Mesendoderm (in vitro differentiated cells): ENCODE data around the gene BARX2.

ENCODE experiments used
- DNase-seq: peaks from one replicate; pipeline ENCODE4 v3.0.0; 2013
- H2AK5ac ChIP-seq: 2 replicates; pipeline ENCODE4 v1.6.1; 2013; ENCODE audit warnings: low read length, inconsistent platforms
- H2BK120ac ChIP-seq: 2 replicates; pipeline ENCODE4 v1.6.1; 2013; ENCODE audit warnings: low read depth, mild to moderate bottlenecking, low read length, moderate library complexity, mixed read lengths
- H2BK15ac ChIP-seq: replicated peaks from 2 replicates; pipeline ENCODE4 v1.6.1; 2013; ENCODE audit warnings: low read depth, mild to moderate bottlenecking, moderate library complexity
- H2BK5ac ChIP-seq: 2 replicates; pipeline ENCODE4 v1.6.1; 2013; ENCODE audit warnings: low read length, inconsistent platforms
- H3K18ac ChIP-seq: 2 replicates; pipeline ENCODE4 v1.6.1; 2013; ENCODE audit warnings: mild to moderate bottlenecking, low read length, mixed read lengths
- H3K23ac ChIP-seq: one replicate; pipeline ENCODE4 v1.6.1; 2013; ENCODE audit warnings: low read length
- H3K27ac ChIP-seq: 2 replicates; pipeline ENCODE4 v1.5.1; 2013; ENCODE audit warnings: low read depth, mild to moderate bottlenecking, inconsistent platforms, low read length, moderate library complexity
- H3K27me3 ChIP-seq: 2 replicates; pipeline ENCODE4 v1.6.1; 2013; ENCODE audit warnings: low read length, control low read depth, mild to moderate bottlenecking, inconsistent platforms; ENCODE audit not compliant: insufficient read depth, poor library complexity
- H3K36me3 ChIP-seq: 2 replicates; pipeline ENCODE4 v1.6.1; 2013; ENCODE audit warnings: low read length, inconsistent platforms; ENCODE audit not compliant: control insufficient read depth, insufficient read depth
- H3K4ac ChIP-seq: one replicate; pipeline ENCODE4 v1.6.1; 2013; ENCODE audit warnings: low read depth, mild to moderate bottlenecking, low read length, moderate library complexity
- H3K4me1 ChIP-seq: 2 replicates; pipeline ENCODE4 v1.6.1; 2013; ENCODE audit warnings: low read depth, low read length, inconsistent platforms; ENCODE audit not compliant: control insufficient read depth
- H3K4me2 ChIP-seq: 2 replicates; pipeline ENCODE4 v1.6.1; 2013; ENCODE audit warnings: low read length
- H3K4me3 ChIP-seq: 2 replicates; pipeline ENCODE4 v1.5.1; 2013; ENCODE audit warnings: mild to moderate bottlenecking, low read length
- H3K56ac ChIP-seq: one replicate; pipeline ENCODE4 v1.6.1; 2013; ENCODE audit warnings: low read length
- H3K79me1 ChIP-seq: 2 replicates; pipeline ENCODE4 v1.6.1; 2013; ENCODE audit warnings: low read length, inconsistent platforms
- H3K79me2 ChIP-seq: 2 replicates; pipeline ENCODE4 v1.6.1; 2013; ENCODE audit warnings: mild to moderate bottlenecking, low read length; ENCODE audit not compliant: control insufficient read depth, insufficient read depth
- H3K9ac ChIP-seq: 2 replicates; pipeline ENCODE4 v1.6.1; 2013; ENCODE audit warnings: low read length, inconsistent platforms
- H4K5ac ChIP-seq: one replicate; pipeline ENCODE4 v1.6.1; 2013; ENCODE audit warnings: low read length
- H4K8ac ChIP-seq: one replicate; pipeline ENCODE4 v1.6.1; 2013; ENCODE audit warnings: low read depth, mild to moderate bottlenecking, control low read depth, low read length, moderate library complexity
- WGBS: extraction: QIAGEN DNeasy Blood & Tissue Kit; methylation state at CpG from one replicate; pipeline ENCODE4 v1.1.7; 2013; ENCODE audit warnings: low lambda C conversion rate, missing lambda C conversion rate; ENCODE audit not compliant: insufficient coverage; ENCODE audit errors: extremely low coverage; 5-methylcytosine and 5-hydroxymethylcytosine counted together

BARX2 gene

DNA sequence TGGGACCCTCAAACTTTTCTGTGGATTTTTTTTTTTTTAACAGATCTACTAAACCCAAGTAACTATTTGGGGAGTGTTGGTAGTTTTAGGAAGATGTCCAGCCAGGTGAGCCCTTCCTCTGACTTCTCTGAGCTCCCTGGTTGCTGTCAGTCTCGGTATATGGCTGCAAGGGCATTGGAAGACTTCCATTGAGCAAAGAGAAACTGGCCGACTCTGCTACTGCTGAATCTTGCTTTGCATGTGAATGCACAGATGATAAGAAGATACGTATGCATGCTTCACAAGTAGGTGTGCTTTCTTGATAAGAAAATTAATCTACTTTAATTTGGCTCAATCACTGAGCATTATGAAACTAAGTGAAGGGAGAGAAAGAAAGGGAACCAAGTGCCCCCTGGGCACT, 51.1 kb downstream of the BARX2 start:
- Histone ChIP-seq H2AK5ac (no peak overlapping the region), H4K8ac (no peak overlapping the region), H3K36me3 (no peaks in the 10 kb centered on the region), H3K9ac (no peak overlapping the region), H3K4me3 (no peak overlapping the region), H3K27ac (no peak overlapping the region), H3K79me1 (no peaks in the 10 kb centered on the region), H2BK5ac (no peak overlapping the region), H3K56ac (no peak overlapping the region), H3K4me2 (no peak overlapping the region), H3K18ac (no peak overlapping the region), H3K23ac (no peak overlapping the region), H2BK15ac (no peak overlapping the region), H3K4me1 (peaks cover 5% of the 10 kb centered on the region), H3K27me3 (no peaks in the 10 kb centered on the region), H3K4ac (no peak overlapping the region), H2BK120ac (no peak overlapping the region), H3K79me2 (no peaks in the 10 kb centered on the region), H4K5ac (no peak overlapping the region)
- no peak for DNase-seq
- WGBS = no CpG with 5 or more reads among the region's 3 CpGs

DNA sequence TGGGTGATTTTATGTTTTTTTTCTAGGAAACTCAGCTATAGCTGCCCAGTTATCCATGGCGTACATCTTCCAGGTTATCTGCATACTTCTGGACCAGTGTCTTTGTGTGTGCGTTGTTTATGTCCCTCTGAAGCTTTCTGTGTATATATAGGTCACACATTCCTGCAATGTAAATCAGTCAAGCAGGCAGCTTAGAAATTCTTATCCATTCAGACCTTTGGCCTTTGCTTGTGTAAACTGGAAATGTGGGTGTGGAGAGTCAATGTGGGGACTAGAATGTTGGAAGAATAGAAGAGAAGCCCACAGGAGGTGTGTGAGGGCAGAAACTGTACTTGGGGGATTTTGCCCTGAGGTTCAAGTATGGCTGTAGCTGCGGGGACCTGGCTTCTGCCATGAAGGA, 51.7 kb downstream of the BARX2 start:
- Histone ChIP-seq H2AK5ac (no peak overlapping the region), H2BK15ac (no peak overlapping the region), H3K79me2 (no peaks in the 10 kb centered on the region), H3K79me1 (no peaks in the 10 kb centered on the region), H3K27ac (no peak overlapping the region), H3K9ac (no peak overlapping the region), H3K4ac (no peak overlapping the region), H2BK5ac (no peak overlapping the region), H4K5ac (no peak overlapping the region), H4K8ac (no peak overlapping the region), H3K36me3 (no peaks in the 10 kb centered on the region), H3K56ac (no peak overlapping the region), H2BK120ac (no peak overlapping the region), H3K18ac (no peak overlapping the region), H3K4me3 (no peak overlapping the region), H3K4me2 (no peak overlapping the region), H3K23ac (no peak overlapping the region), H3K4me1 (peaks cover 5% of the 10 kb centered on the region), H3K27me3 (no peaks in the 10 kb centered on the region)
- WGBS = no CpG with 5 or more reads among the region's 3 CpGs
- no peak for DNase-seq

DNA sequence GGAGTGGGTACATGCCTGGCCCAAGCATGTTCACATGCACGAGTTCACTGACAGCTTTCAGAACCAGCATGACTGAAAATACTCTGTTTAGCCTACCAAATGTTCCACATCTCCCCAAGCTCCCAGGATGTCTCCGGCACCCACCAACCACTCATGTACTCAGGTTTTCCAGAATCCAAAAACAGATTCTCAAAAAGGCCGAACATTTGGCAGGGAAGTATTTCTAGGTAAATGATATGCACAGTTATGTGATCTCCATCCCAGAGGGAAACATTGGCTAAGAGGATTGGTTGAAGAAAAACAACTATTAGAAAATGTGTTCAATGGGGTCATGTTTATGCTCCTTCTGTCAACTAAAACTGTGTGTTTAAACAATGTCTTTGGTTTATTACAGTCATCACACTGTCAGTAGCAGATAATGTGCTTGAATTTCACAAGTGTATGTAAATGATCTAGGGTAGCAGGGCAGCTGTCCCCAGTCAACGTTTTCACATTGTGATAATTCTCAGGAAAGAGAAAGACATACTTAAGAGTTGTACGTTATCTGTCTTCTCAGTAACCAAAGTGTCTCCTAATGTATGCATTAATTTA, 52.3 kb downstream of the BARX2 start:
- H3K4me2 ChIP-seq = no peak overlapping the region
- no CpG with 5 or more reads among the region's 5 CpGs for WGBS
- H2BK15ac ChIP-seq = no peak overlapping the region
- H3K79me2 ChIP-seq = no peaks in the 10 kb centered on the region
- H3K36me3 ChIP-seq = no peaks in the 10 kb centered on the region
- no peak overlapping the region for H4K5ac ChIP-seq
- H2AK5ac ChIP-seq = no peak overlapping the region
- no peaks in the 10 kb centered on the region for H3K27me3 ChIP-seq
- no peak overlapping the region for H2BK5ac ChIP-seq
- no peak overlapping the region for H2BK120ac ChIP-seq
- no peaks in the 10 kb centered on the region for H3K79me1 ChIP-seq
- H3K9ac ChIP-seq = no peak overlapping the region
- no peak overlapping the region for H4K8ac ChIP-seq
- H3K23ac ChIP-seq = no peak overlapping the region
- H3K4ac ChIP-seq = no peak overlapping the region
- DNase-seq = no peak
- peaks cover 5% of the 10 kb centered on the region for H3K4me1 ChIP-seq
- H3K18ac ChIP-seq = no peak overlapping the region
- no peak overlapping the region for H3K4me3 ChIP-seq
- H3K56ac ChIP-seq = no peak overlapping the region
- no peak overlapping the region for H3K27ac ChIP-seq

DNA sequence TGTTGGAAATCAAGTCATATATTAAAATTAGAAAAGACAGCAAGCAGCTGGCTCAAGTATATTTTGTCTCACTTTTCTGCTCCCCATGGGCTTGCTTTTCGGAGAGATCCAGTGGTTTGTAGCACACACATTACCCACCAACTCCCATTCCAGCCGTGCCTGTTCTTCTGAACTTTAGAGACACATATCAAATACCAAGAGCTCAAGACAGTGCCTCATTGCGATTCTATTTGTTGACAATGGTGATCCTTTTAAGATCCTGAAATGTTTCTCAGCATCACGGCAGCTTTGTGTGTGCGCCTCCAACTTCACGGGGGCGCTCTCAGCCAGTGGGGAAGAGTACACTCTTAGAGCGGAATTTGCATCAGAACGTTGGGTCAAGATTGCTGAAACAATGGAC, 52.9 kb downstream of the BARX2 start:
- no peak overlapping the region for H3K56ac ChIP-seq
- H3K18ac ChIP-seq = no peak overlapping the region
- H3K79me2 ChIP-seq = no peaks in the 10 kb centered on the region
- no peaks in the 10 kb centered on the region for H3K79me1 ChIP-seq
- no peak overlapping the region for H3K27ac ChIP-seq
- no CpG with 5 or more reads among the region's 9 CpGs for WGBS
- no peaks in the 10 kb centered on the region for H3K27me3 ChIP-seq
- H4K8ac ChIP-seq = no peak overlapping the region
- no peak overlapping the region for H3K9ac ChIP-seq
- no peak overlapping the region for H3K23ac ChIP-seq
- H3K4ac ChIP-seq = no peak overlapping the region
- no peak overlapping the region for H2BK5ac ChIP-seq
- no peak overlapping the region for H2BK120ac ChIP-seq
- no peak for DNase-seq
- no peak overlapping the region for H3K4me3 ChIP-seq
- no peaks in the 10 kb centered on the region for H3K36me3 ChIP-seq
- H3K4me2 ChIP-seq = no peak overlapping the region
- no peak overlapping the region for H4K5ac ChIP-seq
- no peak overlapping the region for H2BK15ac ChIP-seq
- peaks cover 5% of the 10 kb centered on the region for H3K4me1 ChIP-seq
- H2AK5ac ChIP-seq = no peak overlapping the region

DNA sequence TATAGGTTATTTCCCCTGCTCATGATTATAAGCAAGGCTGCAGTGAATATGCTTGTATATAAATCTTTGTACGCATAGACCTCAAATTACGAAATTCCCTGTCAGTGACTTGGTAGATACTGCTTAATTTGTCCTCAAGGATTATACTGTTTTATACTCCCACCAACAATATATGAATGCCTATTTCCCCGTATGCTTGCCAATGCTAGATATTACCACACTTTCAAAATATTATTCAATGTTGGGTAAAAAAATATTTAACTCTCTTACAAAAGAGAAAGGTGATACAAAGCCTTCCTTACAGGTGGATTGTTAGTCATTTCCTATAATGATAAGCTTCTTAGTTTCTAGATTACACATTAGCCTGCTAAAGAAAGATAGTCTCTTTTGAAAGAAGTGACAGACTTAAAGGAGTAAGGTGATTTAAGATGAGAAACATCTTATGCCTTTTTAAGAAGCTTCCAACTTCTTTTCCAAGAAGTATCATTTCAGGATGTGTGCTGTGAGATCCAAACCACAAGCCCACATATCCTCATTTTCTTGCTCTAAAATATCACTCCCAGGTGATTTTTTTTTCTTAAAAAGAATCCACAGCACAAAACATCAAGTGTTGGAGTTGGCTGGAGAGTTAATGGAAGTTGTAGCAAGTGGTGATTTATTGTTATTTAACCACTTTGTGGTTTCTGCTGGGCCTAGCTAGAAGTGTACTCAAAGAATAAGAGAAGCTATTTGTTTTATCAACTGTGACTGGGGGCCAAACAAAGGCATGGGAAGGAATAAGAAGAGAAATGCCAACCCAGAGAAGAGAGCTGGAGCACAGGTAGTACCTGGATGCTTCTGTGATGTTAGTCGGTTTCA, 59.2 kb downstream of the BARX2 start:
- Histone ChIP-seq H3K56ac (no peak overlapping the region), H3K27me3 (no peaks in the 10 kb centered on the region), H3K4me1 (no peaks in the 10 kb centered on the region), H2BK15ac (no peak overlapping the region), H3K9ac (no peak overlapping the region), H4K5ac (no peak overlapping the region), H2BK5ac (no peak overlapping the region), H3K4ac (no peak overlapping the region), H3K36me3 (no peaks in the 10 kb centered on the region), H2BK120ac (no peak overlapping the region), H3K4me3 (no peak overlapping the region), H3K27ac (no peak overlapping the region), H3K18ac (no peak overlapping the region), H2AK5ac (no peak overlapping the region), H3K79me1 (no peaks in the 10 kb centered on the region), H3K4me2 (no peak overlapping the region), H3K23ac (no peak overlapping the region), H4K8ac (no peak overlapping the region), H3K79me2 (no peaks in the 10 kb centered on the region)
- DNase-seq = no peak
- WGBS = no CpG with 5 or more reads among the region's 4 CpGs
